ENCODE results near the gene ZCCHC9.
"Not testable (repeated sequence)": the region's sequence is repeated elsewhere in the genome, so short reads cannot be mapped to it uniquely, and the experiment has no call there.

Gene ZCCHC9

GRCh38 chr5:81303563-81303962 lies 2.2 kb downstream of the ZCCHC9 start:
- no peak for DNase-seq

- DNase-seq: no peak
These were observed 4.4 kb downstream of the ZCCHC9 start for GRCh38 chr5:81305785-81306184.

- no peak for DNase-seq
These were observed 7.4 kb downstream of the ZCCHC9 start for GRCh38 chr5:81308836-81309235.

- DNase-seq: no peak
These were observed 9.1 kb downstream of the ZCCHC9 start for GRCh38 chr5:81310402-81311063.

- no peak for DNase-seq
These were observed 11.9 kb downstream of the ZCCHC9 start for GRCh38 chr5:81313278-81313677.

- DNase-seq: no peak
These were observed 12.3 kb downstream of the ZCCHC9 start for GRCh38 chr5:81313686-81314085.

GRCh38 chr5:81314581-81314980 lies 13.2 kb downstream of the ZCCHC9 start:
- DNase-seq: no peak

- DNase-seq: no peak
These were observed 13.9 kb downstream of the ZCCHC9 start for GRCh38 chr5:81315336-81315735.

GRCh38 chr5:81315830-81316229 lies 14.4 kb downstream of the ZCCHC9 start:
- no peak for DNase-seq

GRCh38 chr5:81316571-81316970 lies 15.2 kb downstream of the ZCCHC9 start:
- DNase-seq: no peak

GRCh38 chr5:81317536-81317935 lies 16.1 kb downstream of the ZCCHC9 start:
- DNase-seq: no peak

GRCh38 chr5:81326554-81326953 lies 25.2 kb downstream of the ZCCHC9 start:
- no peak for DNase-seq

GRCh38 chr5:81334304-81335061 lies 33.1 kb downstream of the ZCCHC9 start:
- DNase-seq: no peak

GRCh38 chr5:81335946-81336345 lies 34.6 kb downstream of the ZCCHC9 start:
- DNase-seq: no peak

- DNase-seq: no peak
These were observed 35.2 kb downstream of the ZCCHC9 start for GRCh38 chr5:81336556-81336955.

GRCh38 chr5:81337803-81338202 lies 36.4 kb downstream of the ZCCHC9 start:
- DNase-seq: no peak

- not testable (repeated sequence) for DNase-seq
These were observed 36.8 kb downstream of the ZCCHC9 start for GRCh38 chr5:81338213-81338612.

- DNase-seq: no peak
These were observed 43.3 kb downstream of the ZCCHC9 start for GRCh38 chr5:81344736-81345135.

GRCh38 chr5:81345411-81346003 lies 44.1 kb downstream of the ZCCHC9 start:
- DNase-seq: no peak

- no peak for DNase-seq
These were observed 47.8 kb downstream of the ZCCHC9 start for GRCh38 chr5:81349161-81349560.

- no peak for DNase-seq
These were observed 49.1 kb downstream of the ZCCHC9 start for GRCh38 chr5:81350507-81350906.

- DNase-seq: no peak
These were observed 51.8 kb downstream of the ZCCHC9 start for GRCh38 chr5:81353189-81353588.

- no peak for DNase-seq
These were observed 52.7 kb downstream of the ZCCHC9 start for GRCh38 chr5:81354093-81354492.
